Osteocyte (in vitro differentiated cells): ENCODE measurements around the gene ZG16B. TPM values are rescaled to one million over a fixed set of nuclear protein-coding genes. Genes with fewer than 3 reads are reported as not detected.

Experiments used
- DNase-seq: peaks from one replicate; pipeline ENCODE4 v3.0.0; 2021; ENCODE audit warnings: mixed read lengths; ENCODE audit not compliant: unreplicated experiment; ENCODE audit errors: extremely low spot score
- H3K27ac Mint-ChIP-seq: one replicate; pipeline ENCODE4 v1.8.0; 2021; ENCODE audit warnings: mild to moderate bottlenecking, mixed read lengths; ENCODE audit not compliant: unreplicated experiment
- H3K27me3 Mint-ChIP-seq: one replicate; pipeline ENCODE4 v1.8.0; 2021; ENCODE audit warnings: mixed read lengths; ENCODE audit not compliant: unreplicated experiment
- H3K36me3 Mint-ChIP-seq: one replicate; pipeline ENCODE4 v1.8.0; 2021; ENCODE audit warnings: mixed read lengths; ENCODE audit not compliant: unreplicated experiment
- H3K4me1 Mint-ChIP-seq: one replicate; pipeline ENCODE4 v1.8.0; 2021; ENCODE audit warnings: mixed read lengths; ENCODE audit not compliant: unreplicated experiment
- H3K4me3 Mint-ChIP-seq: one replicate; pipeline ENCODE4 v1.8.0; 2021; ENCODE audit warnings: mild to moderate bottlenecking, moderate library complexity, mixed read lengths; ENCODE audit not compliant: unreplicated experiment
- H3K9me3 Mint-ChIP-seq: one replicate; pipeline ENCODE4 v1.8.0; 2021; ENCODE audit warnings: mixed read lengths; ENCODE audit not compliant: unreplicated experiment
- total RNA-seq: library from RNA; stranded (reverse); gene quantifications from 2 replicates; pipeline ENCODE4 v1.2.1, GENCODE V29; 2021
- TF ChIP-seq, protein P1 (sequence below): fragments of 200-600 bp; sonication (generic); IDR thresholded peaks from 2 replicates; pipeline ENCODE4 v1.5.0; 2021; ENCODE audit warnings: antibody characterized with exemption, mild to moderate bottlenecking, moderate library complexity

The ZG16B gene
- total RNA-seq, 1 donor from 2014 or later: not detected

DNA sequence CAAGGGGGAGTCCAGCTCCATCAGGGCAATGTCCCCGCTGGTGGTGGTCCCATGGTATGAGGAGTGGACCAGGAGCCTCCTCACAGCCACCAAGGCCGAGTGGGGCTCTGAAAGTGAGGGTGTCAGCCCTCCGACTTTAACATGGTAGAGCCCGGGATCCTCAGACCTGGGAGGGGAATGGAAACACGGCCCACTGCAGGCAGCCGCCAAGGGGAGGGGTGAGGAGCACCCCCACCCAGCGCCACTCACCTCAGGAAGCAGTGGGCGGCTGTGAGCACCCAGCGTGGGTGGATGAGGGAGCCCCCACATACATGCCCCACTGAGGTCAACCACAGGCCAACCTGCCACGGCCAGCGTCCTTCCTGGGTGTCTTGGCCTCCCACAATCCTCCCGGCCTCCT, 10.8 kb downstream of the ZG16B start:
- Mint-ChIP-seq H3K4me3 (no peak overlapping the region), H3K27me3 (peaks cover 16% of the 10 kb centered on the region), H3K27ac (no peak overlapping the region), H3K4me1 (peaks cover 5% of the 10 kb centered on the region), H3K9me3 (no peaks in the 10 kb centered on the region), H3K36me3 (no peaks in the 10 kb centered on the region)
- TF ChIP-seq, protein P1, sequence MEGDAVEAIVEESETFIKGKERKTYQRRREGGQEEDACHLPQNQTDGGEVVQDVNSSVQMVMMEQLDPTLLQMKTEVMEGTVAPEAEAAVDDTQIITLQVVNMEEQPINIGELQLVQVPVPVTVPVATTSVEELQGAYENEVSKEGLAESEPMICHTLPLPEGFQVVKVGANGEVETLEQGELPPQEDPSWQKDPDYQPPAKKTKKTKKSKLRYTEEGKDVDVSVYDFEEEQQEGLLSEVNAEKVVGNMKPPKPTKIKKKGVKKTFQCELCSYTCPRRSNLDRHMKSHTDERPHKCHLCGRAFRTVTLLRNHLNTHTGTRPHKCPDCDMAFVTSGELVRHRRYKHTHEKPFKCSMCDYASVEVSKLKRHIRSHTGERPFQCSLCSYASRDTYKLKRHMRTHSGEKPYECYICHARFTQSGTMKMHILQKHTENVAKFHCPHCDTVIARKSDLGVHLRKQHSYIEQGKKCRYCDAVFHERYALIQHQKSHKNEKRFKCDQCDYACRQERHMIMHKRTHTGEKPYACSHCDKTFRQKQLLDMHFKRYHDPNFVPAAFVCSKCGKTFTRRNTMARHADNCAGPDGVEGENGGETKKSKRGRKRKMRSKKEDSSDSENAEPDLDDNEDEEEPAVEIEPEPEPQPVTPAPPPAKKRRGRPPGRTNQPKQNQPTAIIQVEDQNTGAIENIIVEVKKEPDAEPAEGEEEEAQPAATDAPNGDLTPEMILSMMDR: no peak
- DNase-seq: no peak

DNA sequence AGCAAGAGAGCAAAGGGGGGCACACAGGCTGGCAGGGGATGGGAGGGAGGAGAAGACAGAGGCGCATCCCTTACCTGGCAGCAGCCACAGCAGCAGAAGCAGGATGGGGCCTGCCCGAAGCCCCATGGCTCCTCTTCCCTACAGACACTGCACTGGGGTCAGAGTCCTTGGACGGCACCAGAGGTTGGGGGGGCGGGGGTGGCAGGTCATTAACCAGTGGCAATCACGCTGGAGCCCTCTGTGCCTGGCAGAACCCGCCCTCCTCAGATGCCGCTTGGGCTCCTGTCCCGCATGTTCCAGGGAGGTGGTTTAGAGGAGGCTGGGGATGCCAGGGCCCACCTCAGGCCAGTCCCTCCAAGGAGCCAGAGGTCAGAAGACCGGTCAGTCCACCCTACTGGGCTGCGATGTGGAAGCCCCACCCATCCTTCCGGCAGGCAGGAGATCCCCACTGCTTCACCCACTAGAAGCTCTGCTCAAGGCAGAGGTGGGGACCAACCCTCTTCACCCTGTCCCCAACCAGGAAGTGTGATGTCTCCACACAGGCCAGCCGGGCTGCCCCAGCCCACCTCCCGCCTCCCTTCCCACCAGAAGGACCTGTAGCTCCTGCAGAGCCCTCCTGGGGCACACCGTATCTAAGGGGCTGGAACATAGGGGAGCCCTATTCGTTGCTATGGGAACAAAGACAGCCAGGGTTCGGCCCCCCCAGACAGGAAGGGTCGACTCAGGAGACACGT, 11.7 kb downstream of the ZG16B start:
- TF ChIP-seq, protein P1: no peak
- Mint-ChIP-seq H3K9me3 (no peaks in the 10 kb centered on the region), H3K4me3 (no peak overlapping the region), H3K27ac (no peak overlapping the region), H3K27me3 (peaks cover 19% of the 10 kb centered on the region), H3K36me3 (no peaks in the 10 kb centered on the region), H3K4me1 (peaks cover 2% of the 10 kb centered on the region)
- DNase-seq: no peak

DNA sequence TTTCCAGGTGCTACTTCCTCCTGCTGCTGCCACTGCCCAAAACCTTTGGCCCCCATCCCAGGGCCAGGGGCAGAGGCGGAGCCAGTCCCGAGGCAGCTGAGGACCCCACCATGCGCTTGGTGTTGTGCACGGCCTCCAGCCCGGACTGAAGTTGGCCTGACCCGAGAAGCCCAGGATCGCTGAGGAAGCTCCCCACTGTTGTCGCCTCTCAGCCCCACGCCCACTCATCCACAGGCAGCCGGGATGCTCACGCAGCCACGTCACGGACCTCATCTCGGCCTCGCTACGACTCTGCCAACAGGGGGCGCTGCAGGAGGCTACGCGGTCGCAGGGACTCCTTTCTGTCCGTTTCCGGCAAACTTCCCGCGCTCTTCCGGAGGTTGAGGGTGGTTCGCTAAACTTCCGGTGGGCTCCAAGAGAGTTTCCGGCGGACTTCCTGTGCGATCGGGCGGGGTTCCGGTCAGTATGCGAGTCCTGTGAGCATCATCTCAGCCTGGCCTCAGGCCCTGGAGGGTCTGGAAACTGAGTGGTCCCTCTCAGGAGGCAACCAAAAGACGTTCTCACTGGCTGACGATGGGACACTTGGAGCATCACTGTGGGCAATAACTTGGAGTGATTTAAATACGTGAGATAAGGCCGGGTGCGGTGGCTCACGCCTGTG, 12.4 kb downstream of the ZG16B start:
- Mint-ChIP-seq H3K9me3 (no peaks in the 10 kb centered on the region), H3K27me3 (peaks cover 21% of the 10 kb centered on the region), H3K4me3 (no peak overlapping the region), H3K27ac (no peak overlapping the region), H3K36me3 (no peaks in the 10 kb centered on the region), H3K4me1 (no peaks in the 10 kb centered on the region)
- DNase-seq: no peak
- TF ChIP-seq, protein P1: peak; percentile 39

DNA sequence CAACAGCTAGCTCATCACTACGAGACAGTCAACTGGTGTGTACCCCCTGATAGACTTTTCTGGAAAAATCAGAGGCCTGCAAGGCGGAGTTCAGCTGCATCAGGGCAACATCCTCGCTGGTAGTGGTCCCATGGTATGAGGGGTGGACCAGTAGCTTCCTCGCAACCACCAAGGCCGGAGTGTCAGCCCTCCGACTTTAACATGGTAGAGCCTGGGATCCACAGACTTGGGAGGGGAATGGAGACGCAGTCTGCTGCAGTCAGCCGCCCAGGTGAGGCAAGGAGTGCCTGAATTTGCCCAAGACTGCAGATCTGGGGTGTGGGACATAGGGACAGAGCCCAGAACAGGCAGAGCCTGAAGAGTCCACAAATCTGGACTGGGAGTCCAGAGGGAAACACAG, 13.4 kb downstream of the ZG16B start:
- Mint-ChIP-seq H3K4me1 (no peaks in the 10 kb centered on the region), H3K4me3 (no peak overlapping the region), H3K9me3 (no peaks in the 10 kb centered on the region), H3K27ac (no peak overlapping the region), H3K36me3 (no peaks in the 10 kb centered on the region), H3K27me3 (peaks cover 21% of the 10 kb centered on the region)
- DNase-seq: no peak
- TF ChIP-seq, protein P1: no peak

DNA sequence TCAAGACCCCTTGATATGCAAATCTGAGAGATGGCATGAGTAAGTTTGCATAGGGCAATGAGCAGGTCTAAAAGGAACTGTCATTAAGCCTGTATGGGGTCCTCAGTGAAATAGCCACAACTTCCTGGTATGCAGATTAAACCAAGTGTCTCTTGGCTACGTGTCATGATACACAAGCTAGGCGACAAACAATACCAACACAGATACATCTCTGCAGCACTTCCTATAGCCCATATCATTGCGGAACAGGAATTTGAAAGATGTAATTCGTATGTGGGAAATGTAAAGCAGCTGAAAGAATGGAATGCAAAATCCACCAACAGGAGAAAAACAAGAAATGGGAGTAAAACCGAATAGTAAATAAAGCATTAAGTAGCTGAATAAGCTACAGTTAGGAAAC, 15.0 kb downstream of the ZG16B start:
- TF ChIP-seq, protein P1: no peak
- H3K27me3 Mint-ChIP-seq: peaks cover 27% of the 10 kb centered on the region
- H3K4me1 Mint-ChIP-seq: no peaks in the 10 kb centered on the region
- no peak overlapping the region for H3K27ac Mint-ChIP-seq
- H3K4me3 Mint-ChIP-seq: no peak overlapping the region
- H3K9me3 Mint-ChIP-seq: no peaks in the 10 kb centered on the region
- H3K36me3 Mint-ChIP-seq: no peaks in the 10 kb centered on the region
- no peak for DNase-seq
